HepG2 (cell line): ENCODE data around the gene FUT1. TPM values are rescaled to one million over a fixed set of nuclear protein-coding genes. Genes with fewer than 3 reads are reported as not detected.

Experiments
- EP300 ChIP-seq, 3 experiments: sonication (generic) in 1 of 3; formaldehyde crosslinking in 1 of 3; IDR thresholded peaks; 2 replicates each; pipeline versions ENCODE4 v1.5.1 to v1.6.1; 2011 to 2020; ENCODE audit warnings: low read depth in 2 of 3, low read length in 2 of 3, borderline replicate concordance in 1 of 3, improper control_type of control experiment in 1 of 3, mild to moderate bottlenecking in 1 of 3, missing genetic modification reagents in 1 of 3, moderate library complexity in 1 of 3
- KLF16 ChIP-seq, 2 experiments: sonication (generic) in 1 of 2; formaldehyde crosslinking in 1 of 2; IDR thresholded peaks; 2 replicates each; pipeline versions ENCODE4 v1.6.1 to v1.8.0; 2016 to 2023; ENCODE audit warnings: missing genetic modification reagents in 2 of 2, missing compliant biosample characterization in 1 of 2
- MAZ ChIP-seq, 2 experiments: sonication (generic) in 1 of 2; formaldehyde crosslinking in 1 of 2; IDR thresholded peaks; 2 replicates each; pipeline versions ENCODE4 v1.5.0 to v1.6.1; 2012 to 2020; ENCODE audit warnings: low read depth in 2 of 2, mild to moderate bottlenecking in 2 of 2, borderline replicate concordance in 1 of 2, improper control_type of control experiment in 1 of 2, low read length in 1 of 2, missing genetic modification reagents in 1 of 2, moderate library complexity in 1 of 2
- NFYC ChIP-seq: IDR thresholded peaks from 2 replicates; pipeline ENCODE4 v1.6.1; 2016; ENCODE audit warnings: missing genetic modification reagents, missing compliant biosample characterization
- POGZ ChIP-seq: sonication (generic); formaldehyde crosslinking; IDR thresholded peaks from 2 replicates; pipeline ENCODE4 v1.4.0; 2020; ENCODE audit warnings: mild to moderate bottlenecking, missing genetic modification reagents
- RFXAP ChIP-seq: sonication (generic); formaldehyde crosslinking; IDR thresholded peaks from 2 replicates; pipeline ENCODE4 v1.4.0; 2020; ENCODE audit warnings: missing genetic modification reagents, borderline replicate concordance
- SRSF9 ChIP-seq: fragments of 200-400 bp; formaldehyde crosslinking; IDR thresholded peaks from 2 replicates; pipeline ENCODE4 v1.6.1; 2018; ENCODE audit warnings: borderline replicate concordance, mild to moderate bottlenecking, low read depth, low read length; ENCODE audit not compliant: insufficient read depth, poor library complexity, severe bottlenecking
- ZNF230 ChIP-seq: sonication (generic); formaldehyde crosslinking; IDR thresholded peaks from 2 replicates; pipeline ENCODE4 v1.4.0; 2020; ENCODE audit warnings: mild to moderate bottlenecking, missing genetic modification reagents
- ZNF687 ChIP-seq: sonication (generic); formaldehyde crosslinking; IDR thresholded peaks from 2 replicates; pipeline ENCODE4 v1.5.1; 2020; ENCODE audit warnings: mild to moderate bottlenecking, missing genetic modification reagents, moderate library complexity
- polyA plus RNA-seq, 8 experiments: library from polyadenylated mRNA; depleted of rRNA in 3 of 8; stranded (reverse) in 7 of 8; unstranded in 1 of 8; fragments of >200 nt; fragmentation: Illumina TruSeq in 4 of 8; extraction: Trizol in 4 of 8; gene quantifications; 2 replicates each; pipeline versions ENCODE4 v1.2.1 to v1.2.3, GENCODE V29; 2011 to 2016; ENCODE audit warnings: low read depth in 4 of 8, missing spikeins in 1 of 8, mixed read lengths in 1 of 8; ENCODE audit not compliant: insufficient read depth in 1 of 8
- total RNA-seq, 5 experiments: library from RNA; depleted of rRNA; stranded (reverse); fragments of >200 nt; fragmentation: Illumina TruSeq; extraction: Trizol; gene quantifications; 2 replicates each; pipeline ENCODE4 v1.2.3, GENCODE V29; 2016; ENCODE audit warnings: low read depth in 1 of 5
- TF ChIP-seq, protein P1 (sequence below): sonication (generic); formaldehyde crosslinking; IDR thresholded peaks from 2 replicates; pipeline ENCODE4 v1.4.0; 2020; ENCODE audit warnings: missing genetic modification reagents, borderline replicate concordance

The FUT1 gene
- total and polyA plus RNA-seq, 2 of the 13 experiments (the other 11 are each of a cell fraction or from before 2014, with no cell fraction given) = 0.07 to 1.1 TPM

GRCh38 chr19:48755084-48755641 lies 2.7 kb upstream of the FUT1 start, which contains the start of gene FGF21 (continued):
- TF ChIP-seq ZNF687 (CRISPR knock-in tag) = peak; percentile 12; the same call in 1 of the 2 replicates
- no peak for TF ChIP-seq ZNF230 (CRISPR knock-in tag)
- no peak for TF ChIP-seq SRSF9
- TF ChIP-seq KLF16 (CRISPR knock-in tag; IDR thresholded peaks at IDR 0.05) = peak in 1 of 2 experiments; percentile 54; a peak in 1 of 4 replicates
- TF ChIP-seq EP300 (IDR thresholded peaks at IDR 0.05; ENCODE audit: low read depth in 2 of 2, low read length in 2 of 2) = no peak
- peak; percentile 57; the same call in 1 of the 2 replicates for TF ChIP-seq EP300 (CRISPR knock-in tag; IDR thresholded peaks at IDR 0.05; ENCODE audit: borderline replicate concordance)
- no peak for TF ChIP-seq NFYC (CRISPR knock-in tag)
- no peak for TF ChIP-seq MAZ (IDR thresholded peaks at IDR 0.05; ENCODE audit: borderline replicate concordance, low read depth, low read length)
- TF ChIP-seq MAZ (CRISPR knock-in tag; IDR thresholded peaks at IDR 0.05; ENCODE audit: low read depth) = peak; percentile 50
- TF ChIP-seq RFXAP = no peak
- TF ChIP-seq, protein P1, sequence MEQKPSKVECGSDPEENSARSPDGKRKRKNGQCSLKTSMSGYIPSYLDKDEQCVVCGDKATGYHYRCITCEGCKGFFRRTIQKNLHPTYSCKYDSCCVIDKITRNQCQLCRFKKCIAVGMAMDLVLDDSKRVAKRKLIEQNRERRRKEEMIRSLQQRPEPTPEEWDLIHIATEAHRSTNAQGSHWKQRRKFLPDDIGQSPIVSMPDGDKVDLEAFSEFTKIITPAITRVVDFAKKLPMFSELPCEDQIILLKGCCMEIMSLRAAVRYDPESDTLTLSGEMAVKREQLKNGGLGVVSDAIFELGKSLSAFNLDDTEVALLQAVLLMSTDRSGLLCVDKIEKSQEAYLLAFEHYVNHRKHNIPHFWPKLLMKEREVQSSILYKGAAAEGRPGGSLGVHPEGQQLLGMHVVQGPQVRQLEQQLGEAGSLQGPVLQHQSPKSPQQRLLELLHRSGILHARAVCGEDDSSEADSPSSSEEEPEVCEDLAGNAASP = peak; percentile 35; the same call in 1 of the 2 replicates
- no peak for TF ChIP-seq POGZ (CRISPR knock-in tag)
